ENCODE results near the gene HRH4.

HRH4 gene

DNA sequence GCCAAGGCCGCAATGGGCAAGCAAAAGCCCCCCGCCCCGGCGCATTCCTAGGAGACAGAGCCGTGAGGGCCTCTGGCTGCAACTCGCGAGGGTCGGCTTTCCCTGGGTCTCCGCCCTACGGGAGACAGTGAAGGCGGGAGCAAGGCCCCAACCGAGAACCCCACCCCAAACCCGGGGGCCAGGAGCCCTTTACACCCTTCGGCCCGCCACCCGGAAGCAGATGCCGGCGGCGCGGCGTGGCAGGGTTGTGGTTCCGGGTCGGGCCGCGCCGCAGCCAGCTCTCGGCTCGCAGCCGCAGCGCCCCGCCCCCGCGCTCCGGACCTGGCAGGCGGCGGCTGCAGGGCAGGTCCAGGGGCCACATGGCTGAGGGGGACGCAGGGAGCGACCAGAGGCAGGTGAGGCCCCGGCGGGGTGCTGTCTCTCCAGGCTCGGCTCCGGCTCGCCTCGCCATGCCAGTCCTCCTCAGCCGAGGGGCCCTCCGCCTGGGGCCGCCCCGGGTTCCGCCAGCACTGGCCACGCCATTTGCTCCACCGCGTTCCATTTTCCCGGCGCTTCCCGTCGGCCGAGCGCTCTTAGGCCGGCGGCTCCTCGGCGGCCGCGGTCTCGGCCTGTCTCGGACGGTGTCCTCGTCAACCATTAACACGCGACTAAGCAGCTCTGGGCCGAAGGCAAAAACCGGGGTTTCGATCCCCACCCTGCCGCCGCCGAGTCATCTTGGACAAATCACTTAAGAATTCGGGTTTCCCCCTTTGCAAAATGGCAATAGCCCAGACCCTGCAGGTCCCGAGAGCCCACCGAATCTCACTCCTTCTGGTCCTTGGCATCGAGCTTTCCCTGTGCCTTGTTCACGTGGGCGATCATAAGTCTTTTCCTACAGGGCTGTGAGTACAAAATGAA is 33.8 kb upstream of the HRH4 start, which contains the start of gene IMPACT:
TSS of gene IMPACT (plus strand) at position 273 of the 897 bp plus-strand sequence. CDS start at position 360, 87 bp downstream.
- TF ChIP-seq ARNTL (CRISPR knock-in tag; IDR thresholded peaks at IDR 0.05; ENCODE audit: borderline replicate concordance, low read depth) (no peak), SNAI2 (CRISPR knock-in tag; IDR thresholded peaks at IDR 0.05) (peak; percentile 80; the same call in 1 of the 2 replicates), ZFP3 (CRISPR knock-in tag; IDR thresholded peaks at IDR 0.05) (peak; percentile 83), PPARA (CRISPR knock-in tag; IDR thresholded peaks at IDR 0.05; ENCODE audit: borderline replicate concordance) (peak; percentile 89; the same call in 1 of the 2 replicates), ZNF8 (CRISPR knock-in tag; IDR thresholded peaks at IDR 0.05) (peak; percentile 14; the same call in 1 of the 2 replicates), ESRRG (CRISPR knock-in tag; IDR thresholded peaks at IDR 0.05) (no peak), ZNF565 (CRISPR knock-in tag; conservative IDR thresholded peaks at IDR 0.05; ENCODE audit: low read depth) (0 out of 2 replicates have a peak, but pooled peaks have one; percentile 64), GLIS3 (CRISPR knock-in tag; IDR thresholded peaks at IDR 0.05) (peak; percentile 73), CSDC2 (CRISPR knock-in tag; IDR thresholded peaks at IDR 0.05) (peak; percentile 93), TOX (CRISPR knock-in tag; IDR thresholded peaks at IDR 0.05; ENCODE audit: borderline replicate concordance) (no peak), ISL1 (CRISPR knock-in tag; IDR thresholded peaks at IDR 0.05) (peak; percentile 37; the same call in 1 of the 2 replicates), ZFP30 (CRISPR knock-in tag; IDR thresholded peaks at IDR 0.05) (peak; percentile 56; the same call in 1 of the 2 replicates), POU6F1 (CRISPR knock-in tag; IDR thresholded peaks at IDR 0.05; ENCODE audit: borderline replicate concordance, low read depth) (no peak), BACH2 (CRISPR knock-in tag; IDR thresholded peaks at IDR 0.05; ENCODE audit: borderline replicate concordance) (no peak), TCF4 (CRISPR knock-in tag; IDR thresholded peaks at IDR 0.05; ENCODE audit: borderline replicate concordance) (no peak), OSR1 (CRISPR knock-in tag; IDR thresholded peaks at IDR 0.05) (peak; percentile 92)
- TF ChIP-seq, protein P1, sequence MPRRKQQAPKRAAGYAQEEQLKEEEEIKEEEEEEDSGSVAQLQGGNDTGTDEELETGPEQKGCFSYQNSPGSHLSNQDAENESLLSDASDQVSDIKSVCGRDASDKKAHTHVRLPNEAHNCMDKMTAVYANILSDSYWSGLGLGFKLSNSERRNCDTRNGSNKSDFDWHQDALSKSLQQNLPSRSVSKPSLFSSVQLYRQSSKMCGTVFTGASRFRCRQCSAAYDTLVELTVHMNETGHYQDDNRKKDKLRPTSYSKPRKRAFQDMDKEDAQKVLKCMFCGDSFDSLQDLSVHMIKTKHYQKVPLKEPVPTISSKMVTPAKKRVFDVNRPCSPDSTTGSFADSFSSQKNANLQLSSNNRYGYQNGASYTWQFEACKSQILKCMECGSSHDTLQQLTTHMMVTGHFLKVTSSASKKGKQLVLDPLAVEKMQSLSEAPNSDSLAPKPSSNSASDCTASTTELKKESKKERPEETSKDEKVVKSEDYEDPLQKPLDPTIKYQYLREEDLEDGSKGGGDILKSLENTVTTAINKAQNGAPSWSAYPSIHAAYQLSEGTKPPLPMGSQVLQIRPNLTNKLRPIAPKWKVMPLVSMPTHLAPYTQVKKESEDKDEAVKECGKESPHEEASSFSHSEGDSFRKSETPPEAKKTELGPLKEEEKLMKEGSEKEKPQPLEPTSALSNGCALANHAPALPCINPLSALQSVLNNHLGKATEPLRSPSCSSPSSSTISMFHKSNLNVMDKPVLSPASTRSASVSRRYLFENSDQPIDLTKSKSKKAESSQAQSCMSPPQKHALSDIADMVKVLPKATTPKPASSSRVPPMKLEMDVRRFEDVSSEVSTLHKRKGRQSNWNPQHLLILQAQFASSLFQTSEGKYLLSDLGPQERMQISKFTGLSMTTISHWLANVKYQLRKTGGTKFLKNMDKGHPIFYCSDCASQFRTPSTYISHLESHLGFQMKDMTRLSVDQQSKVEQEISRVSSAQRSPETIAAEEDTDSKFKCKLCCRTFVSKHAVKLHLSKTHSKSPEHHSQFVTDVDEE (CRISPR knock-in tag; IDR thresholded peaks at IDR 0.05) = peak; percentile 83
- TF ChIP-seq, protein P2, sequence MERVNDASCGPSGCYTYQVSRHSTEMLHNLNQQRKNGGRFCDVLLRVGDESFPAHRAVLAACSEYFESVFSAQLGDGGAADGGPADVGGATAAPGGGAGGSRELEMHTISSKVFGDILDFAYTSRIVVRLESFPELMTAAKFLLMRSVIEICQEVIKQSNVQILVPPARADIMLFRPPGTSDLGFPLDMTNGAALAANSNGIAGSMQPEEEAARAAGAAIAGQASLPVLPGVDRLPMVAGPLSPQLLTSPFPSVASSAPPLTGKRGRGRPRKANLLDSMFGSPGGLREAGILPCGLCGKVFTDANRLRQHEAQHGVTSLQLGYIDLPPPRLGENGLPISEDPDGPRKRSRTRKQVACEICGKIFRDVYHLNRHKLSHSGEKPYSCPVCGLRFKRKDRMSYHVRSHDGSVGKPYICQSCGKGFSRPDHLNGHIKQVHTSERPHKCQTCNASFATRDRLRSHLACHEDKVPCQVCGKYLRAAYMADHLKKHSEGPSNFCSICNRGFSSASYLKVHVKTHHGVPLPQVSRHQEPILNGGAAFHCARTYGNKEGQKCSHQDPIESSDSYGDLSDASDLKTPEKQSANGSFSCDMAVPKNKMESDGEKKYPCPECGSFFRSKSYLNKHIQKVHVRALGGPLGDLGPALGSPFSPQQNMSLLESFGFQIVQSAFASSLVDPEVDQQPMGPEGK (CRISPR knock-in tag; IDR thresholded peaks at IDR 0.05; ENCODE audit: borderline replicate concordance) = peak; percentile 70; the same call in 1 of the 2 replicates
- TF ChIP-seq, protein P3, sequence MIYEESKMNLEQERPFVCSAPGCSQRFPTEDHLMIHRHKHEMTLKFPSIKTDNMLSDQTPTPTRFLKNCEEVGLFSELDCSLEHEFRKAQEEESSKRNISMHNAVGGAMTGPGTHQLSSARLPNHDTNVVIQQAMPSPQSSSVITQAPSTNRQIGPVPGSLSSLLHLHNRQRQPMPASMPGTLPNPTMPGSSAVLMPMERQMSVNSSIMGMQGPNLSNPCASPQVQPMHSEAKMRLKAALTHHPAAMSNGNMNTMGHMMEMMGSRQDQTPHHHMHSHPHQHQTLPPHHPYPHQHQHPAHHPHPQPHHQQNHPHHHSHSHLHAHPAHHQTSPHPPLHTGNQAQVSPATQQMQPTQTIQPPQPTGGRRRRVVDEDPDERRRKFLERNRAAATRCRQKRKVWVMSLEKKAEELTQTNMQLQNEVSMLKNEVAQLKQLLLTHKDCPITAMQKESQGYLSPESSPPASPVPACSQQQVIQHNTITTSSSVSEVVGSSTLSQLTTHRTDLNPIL (CRISPR knock-in tag; IDR thresholded peaks at IDR 0.05; ENCODE audit: low read depth) = no peak
- peak; percentile 94 for ATAC-seq

- peak; percentile 50 for ATAC-seq
- no peak for TF ChIP-seq PPARA (CRISPR knock-in tag; IDR thresholded peaks at IDR 0.05; ENCODE audit: borderline replicate concordance)
- TF ChIP-seq ZNF8 (CRISPR knock-in tag; IDR thresholded peaks at IDR 0.05) = no peak
- TF ChIP-seq, protein P2 (CRISPR knock-in tag; IDR thresholded peaks at IDR 0.05; ENCODE audit: borderline replicate concordance) = no peak
- TF ChIP-seq POU6F1 (CRISPR knock-in tag; IDR thresholded peaks at IDR 0.05; ENCODE audit: borderline replicate concordance, low read depth) = no peak
- no peak for TF ChIP-seq RARB (CRISPR knock-in tag; IDR thresholded peaks at IDR 0.05)
- TF ChIP-seq GLIS3 (CRISPR knock-in tag; IDR thresholded peaks at IDR 0.05) = no peak
- no peak for TF ChIP-seq ZNF565 (CRISPR knock-in tag; conservative IDR thresholded peaks at IDR 0.05; ENCODE audit: low read depth)
- TF ChIP-seq ZNF70 (CRISPR knock-in tag; IDR thresholded peaks at IDR 0.05) = no peak
- no peak for TF ChIP-seq ZFP3 (CRISPR knock-in tag; IDR thresholded peaks at IDR 0.05)
- TF ChIP-seq, protein P1 (CRISPR knock-in tag; IDR thresholded peaks at IDR 0.05) = no peak
Observed at GRCh38 chr18:24427484-24427883, 33.0 kb upstream of the HRH4 start.

All from SK-N-SH treated with all-trans-retinoic acid at 6 μM for 48 hours (cell line).